ENCODE data around the gene ITGA7.

DNA sequence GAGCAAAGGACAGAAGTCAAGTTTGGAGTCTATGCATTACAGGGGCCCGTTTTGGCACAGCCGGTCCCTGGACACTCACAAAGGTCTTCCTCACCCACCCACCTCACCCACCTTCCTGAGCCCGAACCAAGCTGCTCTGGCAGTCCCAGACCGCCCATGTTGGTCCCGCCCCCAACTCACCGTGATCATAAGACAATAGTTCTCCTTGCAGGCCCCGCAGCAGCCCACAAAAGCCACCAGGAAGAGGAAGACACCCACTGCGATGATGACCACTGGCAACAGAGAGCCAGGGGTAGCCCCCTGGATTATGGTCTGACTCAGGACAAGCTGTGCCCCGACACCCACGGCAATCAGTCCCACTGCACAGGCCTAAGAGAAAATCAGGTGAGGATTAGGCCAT lies 19.3 kb upstream of the ITGA7 start:
- TF ChIP-seq, protein P1, sequence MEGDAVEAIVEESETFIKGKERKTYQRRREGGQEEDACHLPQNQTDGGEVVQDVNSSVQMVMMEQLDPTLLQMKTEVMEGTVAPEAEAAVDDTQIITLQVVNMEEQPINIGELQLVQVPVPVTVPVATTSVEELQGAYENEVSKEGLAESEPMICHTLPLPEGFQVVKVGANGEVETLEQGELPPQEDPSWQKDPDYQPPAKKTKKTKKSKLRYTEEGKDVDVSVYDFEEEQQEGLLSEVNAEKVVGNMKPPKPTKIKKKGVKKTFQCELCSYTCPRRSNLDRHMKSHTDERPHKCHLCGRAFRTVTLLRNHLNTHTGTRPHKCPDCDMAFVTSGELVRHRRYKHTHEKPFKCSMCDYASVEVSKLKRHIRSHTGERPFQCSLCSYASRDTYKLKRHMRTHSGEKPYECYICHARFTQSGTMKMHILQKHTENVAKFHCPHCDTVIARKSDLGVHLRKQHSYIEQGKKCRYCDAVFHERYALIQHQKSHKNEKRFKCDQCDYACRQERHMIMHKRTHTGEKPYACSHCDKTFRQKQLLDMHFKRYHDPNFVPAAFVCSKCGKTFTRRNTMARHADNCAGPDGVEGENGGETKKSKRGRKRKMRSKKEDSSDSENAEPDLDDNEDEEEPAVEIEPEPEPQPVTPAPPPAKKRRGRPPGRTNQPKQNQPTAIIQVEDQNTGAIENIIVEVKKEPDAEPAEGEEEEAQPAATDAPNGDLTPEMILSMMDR (conservative IDR thresholded peaks at IDR 0.05): no peak
- TF ChIP-seq EZH2 (IDR thresholded peaks at IDR 0.05; ENCODE audit: low read depth): no peak

Measured in PC-9 (cell line).